Neutrophil (primary cell): Measurements from ENCODE around the gene UXS1.

Experiments used
- H3K27ac ChIP-seq: fragments of 200-600 bp; sonication (generic); 2 replicates; pipeline ENCODE4 v1.5.1; 2016; ENCODE audit warnings: mild to moderate bottlenecking, moderate library complexity
- H3K27me3 ChIP-seq: fragments of 200-600 bp; sonication (generic); 2 replicates; pipeline ENCODE4 v1.6.0; 2016; ENCODE audit warnings: mild to moderate bottlenecking
- H3K36me3 ChIP-seq: fragments of 200-600 bp; sonication (generic); 2 replicates; pipeline ENCODE4 v1.5.1; 2017
- H3K4me1 ChIP-seq, 2 experiments: fragments of 200-600 bp in 1 of 2; sonication (generic) in 1 of 2; 1 replicate in 1 of 2; 2 replicates in 1 of 2; pipeline versions ENCODE4 v1.5.1 to v1.6.1; 2013 to 2016; ENCODE audit warnings: low read depth in 1 of 2, low read length in 1 of 2, mild to moderate bottlenecking in 1 of 2, moderate library complexity in 1 of 2; ENCODE audit not compliant: control insufficient read depth in 1 of 2, insufficient read depth in 1 of 2
- H3K4me3 ChIP-seq, 2 experiments: fragments of 200-600 bp in 1 of 2; sonication (generic) in 1 of 2; 1 replicate in 1 of 2; 2 replicates in 1 of 2; pipeline ENCODE4 v1.5.1; 2013 to 2016; ENCODE audit warnings: low read depth in 1 of 2, low read length in 1 of 2, mild to moderate bottlenecking in 1 of 2, moderate library complexity in 1 of 2
- H3K9me3 ChIP-seq: fragments of 200-600 bp; sonication (generic); 2 replicates; pipeline ENCODE4 v1.5.1; 2016
- TF ChIP-seq, protein P1 (sequence below): fragments of 200-600 bp; sonication (generic); IDR thresholded peaks from 2 replicates; pipeline ENCODE4 v1.5.1; 2016; ENCODE audit warnings: antibody characterized with exemption

The UXS1 gene

DNA sequence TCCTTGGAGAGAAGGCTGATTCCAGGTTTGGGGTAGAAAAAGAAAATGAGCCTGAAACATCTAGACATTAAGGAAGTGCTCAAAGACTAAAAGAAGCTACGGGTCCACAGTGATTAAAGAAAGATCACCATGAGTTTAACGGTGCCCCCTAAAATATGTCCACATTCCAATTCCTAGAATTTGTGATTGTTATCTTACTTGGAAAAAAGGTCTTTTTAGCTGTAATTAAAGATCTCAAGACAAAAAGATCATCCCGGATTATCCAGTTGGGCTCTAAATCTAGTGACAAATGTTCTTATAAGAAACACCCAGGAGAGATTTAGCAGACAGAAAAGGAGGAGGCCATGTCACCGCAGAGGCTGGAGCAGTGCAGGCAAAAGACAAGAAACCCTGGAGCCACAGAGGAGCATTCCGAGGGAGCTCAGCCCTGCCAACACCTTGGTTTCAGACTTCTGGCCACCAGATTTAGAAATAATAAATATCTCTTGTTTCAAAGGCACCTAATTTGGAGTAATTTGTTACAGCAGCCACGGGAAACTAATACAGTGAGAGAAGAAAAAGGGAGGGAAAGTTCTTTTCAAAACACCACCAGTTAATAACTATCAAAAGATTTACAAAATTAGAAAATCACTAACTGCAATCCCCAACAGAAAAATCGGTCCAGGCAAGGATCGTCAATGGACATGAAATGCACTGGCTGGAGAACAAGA is 8.5 kb downstream of the UXS1 start:
- no peaks in the 10 kb centered on the region for H3K36me3 ChIP-seq
- no peaks in the 10 kb centered on the region for H3K9me3 ChIP-seq
- H3K27me3 ChIP-seq = no peaks in the 10 kb centered on the region
- TF ChIP-seq, protein P1, sequence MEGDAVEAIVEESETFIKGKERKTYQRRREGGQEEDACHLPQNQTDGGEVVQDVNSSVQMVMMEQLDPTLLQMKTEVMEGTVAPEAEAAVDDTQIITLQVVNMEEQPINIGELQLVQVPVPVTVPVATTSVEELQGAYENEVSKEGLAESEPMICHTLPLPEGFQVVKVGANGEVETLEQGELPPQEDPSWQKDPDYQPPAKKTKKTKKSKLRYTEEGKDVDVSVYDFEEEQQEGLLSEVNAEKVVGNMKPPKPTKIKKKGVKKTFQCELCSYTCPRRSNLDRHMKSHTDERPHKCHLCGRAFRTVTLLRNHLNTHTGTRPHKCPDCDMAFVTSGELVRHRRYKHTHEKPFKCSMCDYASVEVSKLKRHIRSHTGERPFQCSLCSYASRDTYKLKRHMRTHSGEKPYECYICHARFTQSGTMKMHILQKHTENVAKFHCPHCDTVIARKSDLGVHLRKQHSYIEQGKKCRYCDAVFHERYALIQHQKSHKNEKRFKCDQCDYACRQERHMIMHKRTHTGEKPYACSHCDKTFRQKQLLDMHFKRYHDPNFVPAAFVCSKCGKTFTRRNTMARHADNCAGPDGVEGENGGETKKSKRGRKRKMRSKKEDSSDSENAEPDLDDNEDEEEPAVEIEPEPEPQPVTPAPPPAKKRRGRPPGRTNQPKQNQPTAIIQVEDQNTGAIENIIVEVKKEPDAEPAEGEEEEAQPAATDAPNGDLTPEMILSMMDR = no peak
- H3K4me1 ChIP-seq = peaks cover 56 to 61% of the 10 kb centered on the region in 2 experiments
- H3K27ac ChIP-seq = no peak overlapping the region
- H3K4me3 ChIP-seq = no peak overlapping the region

DNA sequence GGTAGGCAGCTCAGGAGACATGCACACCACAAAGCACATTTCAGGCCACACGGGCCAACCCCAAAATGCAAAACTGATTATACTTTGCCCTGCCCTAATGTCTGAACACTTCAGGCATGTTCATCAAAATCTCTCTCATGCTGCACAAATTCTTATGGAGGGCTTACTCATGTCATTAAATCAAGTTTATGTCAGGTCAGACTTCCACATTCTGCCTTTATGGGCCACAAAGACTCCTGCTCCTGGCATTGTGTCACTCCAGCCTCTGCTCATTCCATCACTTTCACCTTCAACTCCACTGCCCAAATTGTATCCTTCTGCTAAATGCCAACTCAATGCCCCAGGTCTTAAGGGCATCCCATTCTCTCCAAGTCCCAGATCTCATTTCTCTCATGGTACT is 9.2 kb downstream of the UXS1 start:
- Histone ChIP-seq H3K4me3 (no peak overlapping the region), H3K36me3 (no peaks in the 10 kb centered on the region), H3K27ac (peak overlapping the region; percentile 29), H3K27me3 (no peaks in the 10 kb centered on the region), H3K4me1 (peaks cover 50 to 55% of the 10 kb centered on the region in 2 experiments), H3K9me3 (no peaks in the 10 kb centered on the region)
- TF ChIP-seq, protein P1 = no peak

DNA sequence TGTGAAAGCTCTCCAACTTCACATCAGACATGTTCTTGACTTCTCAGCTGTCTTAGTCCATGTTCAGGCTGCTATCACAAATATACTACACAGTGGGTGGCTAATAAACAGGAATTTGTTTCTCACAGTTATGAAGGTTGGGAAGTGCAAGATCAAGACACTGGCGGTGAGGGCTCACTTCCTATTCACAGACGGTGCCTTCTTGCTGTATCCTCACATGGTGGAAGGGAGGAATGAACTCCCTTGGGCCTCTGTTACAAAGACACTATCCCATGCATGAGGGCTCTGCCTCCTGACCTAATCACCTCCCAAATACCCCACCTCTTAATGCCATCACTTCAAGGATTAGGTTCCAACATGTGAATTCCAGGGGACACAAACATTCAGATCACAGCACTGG is 9.7 kb downstream of the UXS1 start:
- Histone ChIP-seq H3K4me3 (no peak overlapping the region), H3K9me3 (no peaks in the 10 kb centered on the region), H3K27me3 (no peaks in the 10 kb centered on the region), H3K36me3 (no peaks in the 10 kb centered on the region), H3K4me1 (peaks cover 45 to 50% of the 10 kb centered on the region in 2 experiments), H3K27ac (peak overlapping the region; percentile 29)
- TF ChIP-seq, protein P1 = no peak

DNA sequence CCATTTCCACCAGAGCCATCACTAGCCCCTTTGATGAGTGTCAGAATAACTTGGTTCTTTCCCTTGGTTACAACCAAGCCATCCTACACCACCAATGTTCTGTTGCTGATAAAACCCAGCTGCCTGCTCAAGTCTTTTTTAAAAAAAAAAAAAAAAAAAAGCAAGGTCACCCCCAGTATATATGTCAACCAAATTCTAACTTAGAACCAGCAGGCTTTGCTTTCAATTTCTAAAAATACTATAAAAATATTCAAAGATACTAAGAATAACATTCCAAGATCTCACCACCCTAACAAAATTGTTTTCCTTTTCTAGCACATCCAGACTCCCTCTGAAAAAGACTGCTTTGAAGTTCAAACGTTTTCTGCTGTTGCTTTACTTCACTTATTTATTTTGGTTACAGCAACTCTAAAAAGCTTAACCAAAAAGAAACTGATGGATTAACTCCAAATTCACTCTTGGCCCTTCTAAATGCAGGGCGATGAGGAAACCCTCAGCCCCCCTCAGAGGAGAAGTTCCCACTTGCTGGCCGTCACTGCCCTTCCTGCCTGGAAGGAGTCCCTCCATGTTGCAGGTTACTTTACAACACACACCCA is 10.9 kb downstream of the UXS1 start:
- no peaks in the 10 kb centered on the region for H3K27me3 ChIP-seq
- no peaks in the 10 kb centered on the region for H3K36me3 ChIP-seq
- H3K4me3 ChIP-seq = no peak overlapping the region
- H3K4me1 ChIP-seq = peaks cover 33 to 38% of the 10 kb centered on the region in 2 experiments
- no peak overlapping the region for H3K27ac ChIP-seq
- no peaks in the 10 kb centered on the region for H3K9me3 ChIP-seq
- TF ChIP-seq, protein P1 = no peak

DNA sequence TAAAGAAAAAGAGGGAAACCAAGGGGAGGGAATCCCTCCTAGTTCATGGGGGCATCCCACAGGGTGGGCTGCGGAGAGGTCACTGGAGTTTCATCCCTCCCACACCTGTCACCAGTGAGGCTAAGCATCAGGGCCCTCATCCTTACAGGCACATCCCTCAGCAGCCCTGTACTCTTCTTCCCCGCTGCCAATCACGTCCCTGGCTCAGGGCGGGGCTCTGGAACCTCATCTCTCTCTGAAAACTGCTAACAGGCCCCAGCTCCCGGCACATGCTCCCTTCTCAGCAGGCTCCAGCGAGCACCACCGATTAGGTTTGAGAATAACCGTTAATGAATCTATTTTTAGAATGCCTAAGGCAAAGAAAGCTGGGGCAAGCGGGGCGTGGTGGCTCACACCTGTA is 13.0 kb downstream of the UXS1 start:
- H3K9me3 ChIP-seq = no peaks in the 10 kb centered on the region
- H3K27me3 ChIP-seq = no peaks in the 10 kb centered on the region
- H3K36me3 ChIP-seq = peaks cover 5% of the 10 kb centered on the region
- no peak overlapping the region for H3K27ac ChIP-seq
- H3K4me3 ChIP-seq = no peak overlapping the region
- peaks cover 21 to 22% of the 10 kb centered on the region in 2 experiments for H3K4me1 ChIP-seq
- TF ChIP-seq, protein P1 = no peak
